HEK293 (cell line): Measurements from ENCODE around the gene RBM4.

Experiments used
- CTCF ChIP-seq: fragments of 450-650 bp; formaldehyde crosslinking; IDR thresholded peaks from 2 replicates; pipeline ENCODE4 v1.5.1; 2016; ENCODE audit warnings: missing biosample characterization, missing genetic modification characterization
- MEIS1 ChIP-seq: sonication (generic); formaldehyde crosslinking; IDR thresholded peaks from 2 replicates; pipeline ENCODE4 v1.8.1; 2022; ENCODE audit warnings: missing genetic modification reagents, mild to moderate bottlenecking, borderline replicate concordance
- ZBTB1 ChIP-seq: fragments of 450-650 bp; formaldehyde crosslinking; IDR thresholded peaks from 2 replicates; pipeline ENCODE4 v1.5.1; 2016; ENCODE audit warnings: missing biosample characterization, missing genetic modification characterization
- ZNF24 ChIP-seq: fragments of 450-650 bp; formaldehyde crosslinking; IDR thresholded peaks from 2 replicates; pipeline ENCODE4 v1.5.1; 2016; ENCODE audit warnings: missing biosample characterization, missing genetic modification characterization
- ZNF629 ChIP-seq: fragments of 450-650 bp; formaldehyde crosslinking; IDR thresholded peaks from 2 replicates; pipeline ENCODE4 v1.5.1; 2017; ENCODE audit warnings: missing biosample characterization, missing genetic modification characterization
- ZNF777 ChIP-seq: fragments of 450-650 bp; formaldehyde crosslinking; IDR thresholded peaks from 2 replicates; pipeline ENCODE4 v1.5.1; 2017; ENCODE audit warnings: missing biosample characterization, missing genetic modification characterization, borderline replicate concordance

GRCh38 chr11:66693356-66694055 is 55.0 kb downstream of the RBM4 start:
- TF ChIP-seq ZNF24 (no peak), CTCF (tag by site-specific recombination) (no peak), MEIS1 (CRISPR knock-in tag) (no peak), ZNF777 (no peak), ZNF629 (no peak), ZBTB1 (tag by site-specific recombination) (no peak)
